HG02884 (cell line): ENCODE data around the gene ZFYVE9.

ENCODE experiments used
- ATAC-seq: cut with Tn5 transposase; IDR thresholded peaks from one replicate; pipeline ENCODE4 v1.9.1; 2021; ENCODE audit warnings: mild to moderate bottlenecking, moderate library complexity; ENCODE audit not compliant: unreplicated experiment

ZFYVE9 gene

DNA sequence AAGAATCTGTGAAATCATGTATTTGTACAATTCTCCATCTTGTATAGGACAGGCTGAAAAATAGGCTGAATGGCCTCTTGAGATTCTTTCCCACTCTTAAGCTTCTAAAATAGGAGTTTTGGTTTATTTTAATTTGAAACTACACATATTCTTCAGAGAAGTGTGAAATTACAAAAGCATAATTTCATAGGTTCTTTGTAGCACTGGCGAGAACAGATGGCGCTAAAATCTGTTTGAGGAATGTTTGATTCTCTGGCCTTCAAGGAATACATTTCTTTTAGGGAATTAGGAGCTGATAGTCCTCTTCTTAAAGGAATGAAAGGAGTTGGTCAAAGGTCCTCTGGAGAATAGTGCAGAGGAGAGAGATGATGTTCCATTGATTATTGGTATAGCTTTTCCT is 179.2 kb downstream of the ZFYVE9 start:
- no peak for ATAC-seq

DNA sequence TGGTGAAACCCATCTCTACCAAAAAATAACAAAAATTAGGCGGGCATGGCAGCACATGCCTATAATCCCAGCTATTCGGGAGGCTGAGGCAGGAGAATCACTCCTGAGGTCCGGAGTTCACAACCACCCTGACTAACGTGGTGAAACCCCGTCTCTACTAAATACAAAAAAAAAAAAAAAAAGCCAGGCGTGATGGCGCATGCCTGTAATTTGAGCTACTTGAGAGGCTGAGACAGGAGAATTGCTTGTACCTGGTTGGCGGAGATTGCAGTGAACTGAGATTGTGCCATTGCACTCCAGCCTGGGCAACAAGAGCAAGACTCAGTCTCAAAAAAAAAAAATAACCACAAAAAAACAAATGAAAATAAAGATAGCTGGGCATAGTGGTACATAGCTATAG is 181.8 kb downstream of the ZFYVE9 start:
- ATAC-seq, result no peak

DNA sequence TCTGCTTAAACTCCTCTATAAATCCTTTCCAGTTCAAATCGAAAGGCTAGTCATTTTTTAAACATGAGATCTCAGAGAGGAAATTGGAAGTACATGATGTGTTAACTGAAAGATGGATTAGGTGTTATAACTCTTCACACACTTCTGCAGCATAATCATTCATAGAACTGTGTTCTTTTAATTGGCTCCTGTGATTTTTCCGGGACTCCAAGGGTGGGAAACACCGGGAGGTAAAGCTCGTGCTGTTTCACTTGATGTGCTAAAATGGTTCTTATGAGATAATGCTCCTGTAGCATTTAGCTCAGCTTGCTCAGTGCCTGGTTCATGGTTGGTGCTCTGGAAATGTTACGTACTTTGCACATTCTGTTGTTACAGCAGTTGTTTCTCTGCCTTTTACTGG is 183.9 kb downstream of the ZFYVE9 start:
- ATAC-seq, result no peak

- no peak for ATAC-seq
Measured at GRCh38 chr1:52328615-52329014, 186.7 kb downstream of the ZFYVE9 start.

GRCh38 chr1:52332411-52332810 is 190.5 kb downstream of the ZFYVE9 start:
- ATAC-seq, result no peak

GRCh38 chr1:52334906-52335528 is 193.1 kb downstream of the ZFYVE9 start:
- ATAC-seq, result no peak

DNA sequence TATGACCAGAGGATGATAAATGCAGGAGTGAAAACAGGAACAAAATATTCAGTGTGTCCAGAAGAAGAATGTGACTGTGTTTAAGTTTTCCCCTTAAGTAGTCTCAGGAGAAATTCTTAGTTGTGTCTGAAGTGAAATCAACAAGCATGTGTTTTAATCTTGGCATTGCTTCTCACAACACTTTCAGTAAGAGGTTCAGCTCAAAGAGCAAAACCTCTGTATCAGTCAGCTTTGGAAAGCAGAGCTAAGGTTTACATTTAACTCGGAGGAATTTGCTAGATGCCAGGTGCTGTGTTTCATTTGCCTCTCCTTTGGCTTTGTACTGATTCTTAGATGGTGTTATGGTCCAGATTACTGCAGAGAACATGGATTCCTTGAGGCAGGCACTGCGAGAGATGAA is 195.6 kb downstream of the ZFYVE9 start:
- no peak for ATAC-seq

- no peak for ATAC-seq
Measured at GRCh38 chr1:52341655-52342260, 199.9 kb downstream of the ZFYVE9 start.

DNA sequence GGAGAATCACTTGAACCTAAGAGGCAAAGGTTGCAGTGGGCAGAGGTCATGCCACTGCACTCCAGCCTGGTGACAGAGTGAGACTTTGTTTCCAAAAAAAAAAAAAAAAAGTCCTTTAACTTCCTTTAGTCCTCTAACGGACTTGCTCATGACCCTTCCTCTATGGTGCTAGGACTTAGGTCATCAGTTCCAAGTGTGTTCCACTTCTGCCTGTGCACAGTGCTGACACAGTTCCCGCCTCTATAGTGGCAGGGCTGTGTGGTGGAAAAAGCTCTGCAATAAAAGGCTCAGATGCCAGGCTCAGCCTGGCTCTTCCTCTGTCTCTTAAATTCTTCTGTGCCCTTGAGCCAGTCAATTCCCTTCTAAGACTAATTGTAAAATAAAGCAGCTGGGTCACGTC is 202.1 kb downstream of the ZFYVE9 start:
- ATAC-seq, result no peak

- ATAC-seq, result no peak
Measured at GRCh38 chr1:52345252-52345651, 203.4 kb downstream of the ZFYVE9 start.

- ATAC-seq, result no peak
Measured at GRCh38 chr1:52346653-52347052, 204.8 kb downstream of the ZFYVE9 start.

DNA sequence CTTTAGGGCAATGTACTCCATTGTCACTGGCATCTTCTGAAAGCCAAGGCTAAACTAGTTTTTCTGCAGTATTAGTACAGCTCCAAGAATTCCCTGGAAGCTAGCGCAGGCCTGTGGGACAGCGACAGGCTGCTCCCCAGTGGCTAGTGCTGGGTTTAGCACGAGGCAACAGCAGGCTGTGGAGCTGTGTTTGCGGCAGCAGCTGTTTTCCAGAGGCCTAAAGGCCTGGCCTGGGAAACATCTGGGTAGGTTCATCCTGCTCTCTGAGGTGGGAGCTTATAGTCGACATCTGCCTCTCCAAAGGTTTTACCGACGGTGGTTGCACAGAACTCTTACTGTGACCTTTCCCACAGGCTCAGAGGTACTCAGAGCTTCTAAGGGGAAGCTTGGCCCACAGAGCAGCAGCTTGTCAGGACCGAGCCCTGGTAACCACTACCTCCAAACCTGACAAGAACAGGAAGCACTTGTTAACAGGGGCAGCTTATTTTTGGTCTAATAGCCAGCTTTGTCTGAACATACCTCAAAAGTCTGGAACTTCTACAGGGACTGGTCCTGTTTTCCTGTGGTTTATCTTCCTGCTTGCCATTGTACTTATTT is 206.9 kb downstream of the ZFYVE9 start:
- ATAC-seq, result no peak

DNA sequence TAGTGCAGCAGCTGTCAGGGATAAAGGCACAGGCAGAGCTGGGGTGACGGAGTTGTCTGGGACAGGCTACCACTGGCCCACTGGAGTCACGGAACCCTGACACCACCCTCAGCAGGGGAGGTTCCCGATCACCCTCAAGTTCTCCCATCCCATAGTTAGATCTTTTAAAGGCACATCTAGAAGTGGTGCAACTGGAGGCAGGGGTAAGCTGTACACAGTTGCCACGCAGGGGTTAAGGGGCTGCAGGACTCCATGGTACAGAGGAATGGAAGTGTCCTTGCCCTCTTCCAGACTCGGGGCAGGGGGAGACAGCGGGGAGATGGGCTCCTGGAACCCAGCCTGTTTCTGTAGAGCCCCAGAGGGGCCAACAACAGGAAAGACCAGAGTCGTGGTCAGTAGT is 210.8 kb downstream of the ZFYVE9 start:
- ATAC-seq, result no peak

DNA sequence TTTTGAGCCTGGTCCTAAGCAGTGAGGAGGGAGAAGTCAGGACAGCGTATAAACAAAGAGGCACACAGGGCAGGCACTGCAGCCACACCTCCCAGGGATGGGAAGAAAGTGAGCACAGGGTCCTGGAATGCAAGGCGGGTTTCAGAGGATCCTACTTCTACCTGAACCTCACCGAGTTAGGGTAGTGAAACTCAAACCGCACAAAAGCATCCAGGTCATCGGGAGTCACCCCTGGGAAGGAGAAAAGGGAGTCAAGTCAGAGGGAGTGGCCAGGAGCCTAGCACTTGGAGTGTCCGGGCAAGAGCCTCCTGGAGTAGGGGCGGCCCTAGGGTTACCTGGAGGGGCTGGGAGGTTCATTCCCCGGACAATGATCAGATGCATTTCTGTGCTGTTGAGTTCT is 213.5 kb downstream of the ZFYVE9 start:
- no peak for ATAC-seq

- no peak for ATAC-seq
Measured at GRCh38 chr1:52355847-52356505, 214.1 kb downstream of the ZFYVE9 start.

DNA sequence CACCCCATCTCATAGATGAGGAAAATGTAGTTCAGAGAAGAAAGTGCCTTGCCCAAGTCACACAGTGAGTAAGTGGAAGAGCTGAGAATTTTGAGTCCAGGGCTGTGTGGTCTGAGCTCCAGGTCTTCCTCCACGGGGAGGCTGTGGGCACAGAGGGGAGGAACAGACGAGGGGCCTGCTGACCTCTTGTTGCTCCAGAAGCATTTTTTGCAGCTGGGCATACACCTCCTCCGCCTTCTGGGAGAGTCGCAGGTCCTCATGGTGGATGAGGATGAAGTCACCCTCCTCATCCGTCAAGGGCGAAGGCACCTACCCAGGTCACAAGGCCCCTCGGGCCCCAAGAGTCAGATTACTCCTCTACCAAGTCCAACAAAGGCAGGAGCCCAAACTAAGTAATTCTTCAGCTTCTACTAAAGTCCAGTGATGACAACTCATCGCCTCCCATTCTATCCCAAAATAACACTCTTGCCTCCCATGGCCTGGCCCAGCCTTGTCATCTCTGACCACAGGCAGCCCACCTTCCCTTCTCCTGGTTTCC is 215.0 kb downstream of the ZFYVE9 start:
- no peak for ATAC-seq

- ATAC-seq, result no peak
Measured at GRCh38 chr1:52357397-52357796, 215.5 kb downstream of the ZFYVE9 start.

- no peak for ATAC-seq
Measured at GRCh38 chr1:52358851-52359497, 217.1 kb downstream of the ZFYVE9 start.

DNA sequence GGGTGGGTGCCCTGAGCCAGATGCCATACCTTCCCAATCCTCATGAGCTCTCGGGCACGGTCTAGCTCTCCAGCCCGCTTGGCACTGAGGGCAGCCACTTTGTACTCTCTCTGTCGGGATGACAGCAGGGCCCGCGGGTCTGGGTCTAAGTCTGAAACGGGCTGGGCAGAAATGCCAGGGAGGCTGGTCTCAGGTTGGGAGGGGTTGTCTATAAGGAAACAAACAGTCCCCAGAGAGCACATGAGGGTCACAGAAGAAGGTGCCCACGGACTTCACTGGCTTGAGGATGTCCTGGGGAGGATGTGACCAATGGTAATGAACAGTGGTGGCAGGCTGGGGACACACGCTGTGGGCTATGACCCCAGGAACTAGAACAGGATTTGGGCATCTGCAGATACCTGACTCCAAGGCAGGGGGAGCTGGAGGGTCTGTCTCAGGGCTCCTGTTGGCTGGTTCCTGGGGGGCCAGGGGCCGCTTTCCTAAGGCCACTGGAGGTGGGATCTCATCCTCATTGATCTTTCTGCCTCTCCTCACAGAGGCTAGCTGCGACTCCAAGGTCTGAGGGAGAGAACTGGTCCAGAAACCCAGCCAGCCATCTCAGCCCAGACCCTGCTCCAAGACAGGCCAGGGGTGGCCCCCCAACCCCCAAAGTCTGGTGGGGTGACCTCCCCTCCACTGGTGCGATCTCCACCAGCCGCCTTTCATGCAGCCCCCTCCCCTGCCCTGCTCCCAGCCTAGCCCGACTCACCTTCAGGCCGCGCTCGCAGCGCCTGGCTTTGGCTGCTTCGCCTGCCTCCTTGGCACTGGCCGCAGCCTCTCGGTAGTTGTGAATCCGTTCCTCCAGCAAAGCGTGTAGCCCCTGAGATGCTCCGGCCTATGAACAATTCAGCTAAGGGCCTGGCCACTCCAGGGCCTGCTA is 218.0 kb downstream of the ZFYVE9 start:
- no peak for ATAC-seq

GRCh38 chr1:52360595-52360968 is 218.7 kb downstream of the ZFYVE9 start:
- no peak for ATAC-seq
